Prostate gland (tissue), 2 donors: ENCODE results near the gene CACNA1H.

ENCODE experiments used
- CTCF ChIP-seq, 4 experiments: fragments of 200-600 bp in 2 of 4; fragments of 450-650 bp in 2 of 4; sonication (generic) in 2 of 4; IDR thresholded peaks; 1 replicate in 3 of 4; 2 replicates in 1 of 4; pipeline ENCODE4 v1.5.1; 2016 to 2019; ENCODE audit warnings: antibody characterized with exemption in 4 of 4, mild to moderate bottlenecking in 2 of 4, moderate library complexity in 2 of 4
- POLR2AphosphoS5 ChIP-seq: sonication (generic); formaldehyde crosslinking; IDR thresholded peaks from one replicate; pipeline ENCODE4 v1.6.1; 2017; ENCODE audit warnings: antibody characterized with exemption

- no peak for TF ChIP-seq POLR2AphosphoS5
- TF ChIP-seq CTCF (IDR thresholded peaks at IDR 0.05) = no peak
Observed at GRCh38 chr16:1124291-1124690, 28.6 kb upstream of the CACNA1H start.
